ENCODE data around the gene NR1H4.
"Not testable (repeated sequence)": the region's sequence is repeated elsewhere in the genome, so short reads cannot be mapped to it uniquely, and the experiment has no call there.

The NR1H4 gene

GRCh38 chr12:100473716-100474150 lies at the start of gene NR1H4:
Gene NR1H4, plus strand, starts transcription at chr12:100473866. Its CDS starts 19,458 bp downstream, at chr12:100493324.
- Histone ChIP-seq H3K27me3 (replicated peaks; ENCODE audit: insufficient read depth, low read length) (no peaks in the 10 kb centered on the region), H2AFZ (ENCODE audit: low read length) (no peak within 1 kb of the TSS)

DNA sequence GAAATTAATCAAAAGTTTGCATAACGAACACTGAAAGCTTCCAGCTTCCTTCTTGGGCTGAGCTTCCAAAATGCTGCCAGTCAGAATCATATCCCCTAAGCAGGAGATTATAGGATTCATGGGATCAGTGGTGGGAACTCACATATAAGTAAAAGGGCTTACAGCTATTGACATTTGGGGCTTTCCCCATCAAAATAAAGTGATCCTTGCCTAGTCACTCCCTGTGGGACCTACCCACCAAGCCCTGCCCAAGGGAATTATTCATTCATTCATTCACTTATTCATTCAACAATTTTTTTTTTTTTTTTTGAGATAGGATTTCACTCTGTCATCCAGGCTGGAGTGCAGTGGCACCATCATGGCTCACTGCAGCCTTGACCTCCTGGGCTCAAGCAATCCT lies 47.5 kb upstream of the NR1H4 start:
- Histone ChIP-seq H3K27me3 (replicated peaks; ENCODE audit: insufficient read depth, low read length) (no peaks in the 10 kb centered on the region), H3K9me2 (replicated peaks; ENCODE audit: insufficient read depth, low read length) (no peaks in the 10 kb centered on the region), H3K9ac (ENCODE audit: low read length) (no peak overlapping the region), H3K4me2 (ENCODE audit: low read depth, low read length) (no peak overlapping the region), H3K4me3 (ENCODE audit: low read length) (no peak overlapping the region), H3K4me1 (ENCODE audit: low read length) (no peaks in the 10 kb centered on the region), H2AFZ (ENCODE audit: low read length) (no peak overlapping the region), H4K20me1 (ENCODE audit: insufficient read depth, low read length) (no peaks in the 10 kb centered on the region), H3F3A (ENCODE audit: insufficient read depth, low read length) (no peaks in the 10 kb centered on the region), H3K79me2 (ENCODE audit: low read length) (no peaks in the 10 kb centered on the region), H3K9me3 (replicated peaks; ENCODE audit: insufficient read depth, low read length) (no peaks in the 10 kb centered on the region), H3K36me3 (replicated peaks; ENCODE audit: insufficient read depth, low read length) (no peaks in the 10 kb centered on the region), H3K27ac (ENCODE audit: low read length) (no peak overlapping the region)
- TF ChIP-seq EZH2 (optimal IDR thresholded peaks at IDR 0.05; ENCODE audit: low read depth, low read length) = no peak
- TF ChIP-seq, protein P1, sequence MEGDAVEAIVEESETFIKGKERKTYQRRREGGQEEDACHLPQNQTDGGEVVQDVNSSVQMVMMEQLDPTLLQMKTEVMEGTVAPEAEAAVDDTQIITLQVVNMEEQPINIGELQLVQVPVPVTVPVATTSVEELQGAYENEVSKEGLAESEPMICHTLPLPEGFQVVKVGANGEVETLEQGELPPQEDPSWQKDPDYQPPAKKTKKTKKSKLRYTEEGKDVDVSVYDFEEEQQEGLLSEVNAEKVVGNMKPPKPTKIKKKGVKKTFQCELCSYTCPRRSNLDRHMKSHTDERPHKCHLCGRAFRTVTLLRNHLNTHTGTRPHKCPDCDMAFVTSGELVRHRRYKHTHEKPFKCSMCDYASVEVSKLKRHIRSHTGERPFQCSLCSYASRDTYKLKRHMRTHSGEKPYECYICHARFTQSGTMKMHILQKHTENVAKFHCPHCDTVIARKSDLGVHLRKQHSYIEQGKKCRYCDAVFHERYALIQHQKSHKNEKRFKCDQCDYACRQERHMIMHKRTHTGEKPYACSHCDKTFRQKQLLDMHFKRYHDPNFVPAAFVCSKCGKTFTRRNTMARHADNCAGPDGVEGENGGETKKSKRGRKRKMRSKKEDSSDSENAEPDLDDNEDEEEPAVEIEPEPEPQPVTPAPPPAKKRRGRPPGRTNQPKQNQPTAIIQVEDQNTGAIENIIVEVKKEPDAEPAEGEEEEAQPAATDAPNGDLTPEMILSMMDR (IDR thresholded peaks at IDR 0.05; ENCODE audit: low read length) = no peak
- no peak for TF ChIP-seq EZH2phosphoT487 (IDR thresholded peaks at IDR 0.05; ENCODE audit: low read length)
- DNase-seq = no peak

More at GRCh38 chr12:100473716-100474150, at the start of gene NR1H4:
- Histone ChIP-seq H3K36me3 (replicated peaks; ENCODE audit: insufficient read depth, low read length) (no peaks in the 10 kb centered on the region), H3K27ac (ENCODE audit: low read length) (no peak within 1 kb of the TSS), H3K4me2 (ENCODE audit: low read depth, low read length) (no peak within 1 kb of the TSS), H3K79me2 (ENCODE audit: low read length) (no peaks in the 10 kb centered on the region), H4K20me1 (ENCODE audit: insufficient read depth, low read length) (no peaks in the 10 kb centered on the region), H3K9me3 (replicated peaks; ENCODE audit: insufficient read depth, low read length) (no peaks in the 10 kb centered on the region), H3K9me2 (replicated peaks; ENCODE audit: insufficient read depth, low read length) (no peaks in the 10 kb centered on the region), H3F3A (ENCODE audit: insufficient read depth, low read length) (no peaks in the 10 kb centered on the region), H3K4me1 (ENCODE audit: low read length) (no peaks in the 10 kb centered on the region), H3K4me3 (ENCODE audit: low read length) (no peak within 1 kb of the TSS), H3K9ac (ENCODE audit: low read length) (no peak within 1 kb of the TSS)
- no peak for TF ChIP-seq EZH2 (optimal IDR thresholded peaks at IDR 0.05; ENCODE audit: low read depth, low read length)
- TF ChIP-seq EZH2phosphoT487 (IDR thresholded peaks at IDR 0.05; ENCODE audit: low read length) = no peak
- TF ChIP-seq, protein P1 (IDR thresholded peaks at IDR 0.05; ENCODE audit: low read length) = no peak
- no peak for DNase-seq

DNA sequence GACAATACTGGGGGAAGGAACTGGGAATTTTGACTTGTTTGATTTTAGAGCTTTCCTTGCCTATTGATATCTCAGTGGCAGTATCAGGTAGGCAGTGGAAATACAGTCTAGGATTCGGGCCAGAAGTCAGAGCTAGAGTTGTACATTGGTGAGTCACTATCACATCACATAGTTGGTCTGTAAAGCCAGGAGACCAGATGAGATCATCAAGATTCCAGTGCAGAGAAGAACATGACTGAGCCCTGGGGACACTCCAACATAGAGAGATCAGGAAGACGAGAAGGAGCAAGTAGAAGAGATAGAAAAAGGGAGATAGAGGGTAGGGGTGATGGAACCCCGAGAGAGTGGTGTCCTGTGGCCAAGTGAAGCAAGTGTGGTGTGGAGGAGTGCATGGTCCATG lies 46.6 kb upstream of the NR1H4 start:
- Histone ChIP-seq H3K4me2 (ENCODE audit: low read depth, low read length) (no peak overlapping the region), H3K9ac (ENCODE audit: low read length) (no peak overlapping the region), H3K4me3 (ENCODE audit: low read length) (no peak overlapping the region), H3K4me1 (ENCODE audit: low read length) (no peaks in the 10 kb centered on the region), H4K20me1 (ENCODE audit: insufficient read depth, low read length) (no peaks in the 10 kb centered on the region), H3F3A (ENCODE audit: insufficient read depth, low read length) (no peaks in the 10 kb centered on the region), H3K9me3 (replicated peaks; ENCODE audit: insufficient read depth, low read length) (no peaks in the 10 kb centered on the region), H3K9me2 (replicated peaks; ENCODE audit: insufficient read depth, low read length) (no peaks in the 10 kb centered on the region), H3K79me2 (ENCODE audit: low read length) (no peaks in the 10 kb centered on the region), H3K27ac (ENCODE audit: low read length) (no peak overlapping the region), H3K36me3 (replicated peaks; ENCODE audit: insufficient read depth, low read length) (no peaks in the 10 kb centered on the region), H2AFZ (ENCODE audit: low read length) (no peak overlapping the region), H3K27me3 (replicated peaks; ENCODE audit: insufficient read depth, low read length) (no peaks in the 10 kb centered on the region)
- no peak for DNase-seq
- TF ChIP-seq EZH2 (optimal IDR thresholded peaks at IDR 0.05; ENCODE audit: low read depth, low read length) (no peak), EZH2phosphoT487 (IDR thresholded peaks at IDR 0.05; ENCODE audit: low read length) (no peak)
- TF ChIP-seq, protein P1 (IDR thresholded peaks at IDR 0.05; ENCODE audit: low read length) = no peak

DNA sequence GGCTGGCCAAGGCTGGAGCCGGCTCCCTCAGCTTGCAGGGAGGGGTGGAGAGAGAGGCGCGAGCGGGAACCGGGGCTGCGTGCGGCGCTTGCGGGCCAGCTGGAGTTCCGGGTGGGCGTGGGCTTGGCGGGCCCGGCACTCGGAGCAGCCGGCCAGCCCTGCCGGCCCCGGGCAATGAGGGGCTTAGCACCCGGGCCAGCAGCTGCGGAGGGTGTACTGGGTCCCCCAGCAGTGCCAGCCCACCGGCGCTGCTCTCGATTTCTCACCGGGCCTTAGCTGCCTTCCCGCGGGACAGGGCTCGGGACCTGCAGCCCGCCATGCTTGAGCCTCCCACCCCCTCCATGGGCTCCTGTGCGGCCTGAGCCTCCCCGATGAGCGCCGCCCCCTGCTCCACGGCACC lies 43.4 kb upstream of the NR1H4 start:
- not testable (repeated sequence) for H3K27ac ChIP-seq (ENCODE audit: low read length); H3K27me3 ChIP-seq (replicated peaks; ENCODE audit: insufficient read depth, low read length); H3K4me2 ChIP-seq (ENCODE audit: low read depth, low read length); H3K36me3 ChIP-seq (replicated peaks; ENCODE audit: insufficient read depth, low read length); H3K9me3 ChIP-seq (replicated peaks; ENCODE audit: insufficient read depth, low read length); H2AFZ ChIP-seq (ENCODE audit: low read length); H3K4me3 ChIP-seq (ENCODE audit: low read length); H3F3A ChIP-seq (ENCODE audit: insufficient read depth, low read length); H3K4me1 ChIP-seq (ENCODE audit: low read length); DNase-seq; H3K9ac ChIP-seq (ENCODE audit: low read length); H3K79me2 ChIP-seq (ENCODE audit: low read length); H4K20me1 ChIP-seq (ENCODE audit: insufficient read depth, low read length); H3K9me2 ChIP-seq (replicated peaks; ENCODE audit: insufficient read depth, low read length)
